Stomach (tissue), 9 donors: ENCODE results near the gene IFNGR1. TPM values are rescaled to one million over a fixed set of nuclear protein-coding genes. Genes with fewer than 3 reads are reported as not detected.

Source experiments
- DNase-seq, 2 donors: peaks; one replicate each; pipeline versions ENCODE4 v3.0.0 to v3.0.0-alpha.2; 2013 to 2019
- H3K27ac ChIP-seq, 5 donors: fragments of 200-600 bp in 4 of 5; sonication (generic) in 4 of 5; one replicate each; pipeline ENCODE4 v1.5.1; 2013 to 2019; ENCODE audit warnings: mild to moderate bottlenecking in 1 of 5, moderate library complexity in 1 of 5
- H3K27me3 ChIP-seq, 3 donors: fragments of 200-600 bp; sonication (generic); one replicate each; pipeline ENCODE4 v1.5.1; 2017 to 2019; ENCODE audit warnings: mixed run types in 1 of 3
- H3K36me3 ChIP-seq, 4 donors: fragments of 200-600 bp; sonication (generic); 1 replicate in 3 of 4; 2 replicates in 1 of 4; pipeline ENCODE4 v1.5.1; 2016 to 2019
- H3K4me1 ChIP-seq, 4 donors: fragments of 200-600 bp; sonication (generic); one replicate each; pipeline ENCODE4 v1.5.1; 2016 to 2019
- H3K4me3 ChIP-seq, 4 donors: fragments of 200-600 bp; sonication (generic) in 3 of 4; one replicate each; pipeline ENCODE4 v1.5.1; 2016 to 2019; ENCODE audit warnings: mild to moderate bottlenecking in 1 of 4
- H3K9me3 ChIP-seq, 4 donors: fragments of 200-600 bp; sonication (generic); one replicate each; pipeline ENCODE4 v1.5.1; 2016 to 2019
- EP300 ChIP-seq: sonication (generic); formaldehyde crosslinking; IDR thresholded peaks from one replicate; pipeline ENCODE4 v1.6.1; 2017; ENCODE audit warnings: antibody characterized with exemption
- POLR2A ChIP-seq, 4 donors: fragments of 450-650 bp; IDR thresholded peaks; one replicate each; pipeline ENCODE4 v1.6.1; 2016; ENCODE audit warnings: antibody characterized with exemption in 4 of 4, control low read depth in 2 of 4, mild to moderate bottlenecking in 1 of 4, moderate library complexity in 1 of 4
- POLR2AphosphoS5 ChIP-seq, 3 donors: sonication (generic); formaldehyde crosslinking; IDR thresholded peaks; one replicate each; pipeline ENCODE4 v1.6.1; 2016; ENCODE audit warnings: antibody characterized with exemption in 3 of 3
- WGBS, 5 donors: extraction: QIAGEN DNeasy Blood & Tissue Kit in 3 of 5; methylation state at CpG; one replicate each; pipeline versions ENCODE4 v1.1.5 to v1.1.7; 2013 to 2018; 5-methylcytosine and 5-hydroxymethylcytosine counted together
- intact Hi-C: fragments of 100-400 bp; cut with DNase I; formaldehyde crosslinking; loops from one replicate; pipeline ENCODE4 v1.15.1; 2023; ENCODE audit warnings: low total_unique reads
- polyA plus RNA-seq, 3 donors: library from polyadenylated mRNA; stranded (reverse); fragments of 200-250 nt; gene quantifications; one replicate each; pipeline ENCODE4 v1.2.3, GENCODE V29; 2013
- total RNA-seq, 5 donors: library from RNA; depleted of rRNA; stranded (reverse); fragments of >200 nt; gene quantifications; one replicate each; pipeline versions ENCODE4 v1.1.0 to v1.2.3, GENCODE V29; 2014 to 2016
- TF ChIP-seq, protein P1 (sequence below), 7 experiments: fragments of 450-650 bp in 4 of 7; fragments of 200-600 bp in 3 of 7; sonication (generic) in 3 of 7; IDR thresholded peaks; one replicate each; pipeline ENCODE4 v1.5.1; 2016 to 2019; ENCODE audit warnings: antibody characterized with exemption in 7 of 7, control low read depth in 2 of 7, mild to moderate bottlenecking in 1 of 7
- donor health status: healthy with polysubstance abuse.
- donor health status: Bipolar disorder and iron deficiency.
- donor health status: healthy.

Gene IFNGR1
- total and polyA plus RNA-seq, 8 donors, result 1.2 to 122 (median 30.0) TPM

DNA sequence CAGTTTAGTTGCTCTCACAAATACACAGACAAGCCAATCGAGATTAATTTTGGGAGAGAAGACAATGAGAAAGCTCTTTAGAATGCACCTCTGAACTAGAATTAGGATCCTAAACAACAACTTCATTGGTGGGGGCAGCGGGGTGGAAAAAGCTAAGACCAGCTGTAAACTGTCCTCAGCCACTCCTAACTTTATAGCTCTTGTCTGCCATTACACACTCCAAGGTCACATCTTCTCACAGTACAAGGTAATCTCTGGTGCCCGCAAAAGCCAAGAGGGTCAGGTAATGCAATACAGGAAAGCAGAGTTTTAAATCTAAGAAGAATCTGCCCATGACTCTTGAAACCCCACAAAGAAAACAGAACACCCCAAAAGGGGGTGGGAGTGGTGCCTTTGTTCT, 27.9 kb downstream of the IFNGR1 start:
- 70 to 84% (median 79%) methylated on average over 3 of the region's 3 CpGs for WGBS, 5 donors
- Histone ChIP-seq H3K36me3 (no peaks in the 10 kb centered on the region), H3K9me3 (peaks cover 0 to 15% (median 3%) of the 10 kb centered on the region in 4 donors), H3K4me3 (no peak overlapping the region), H3K27me3 (no peaks in the 10 kb centered on the region), H3K27ac (no peak overlapping the region), H3K4me1 (no peaks in the 10 kb centered on the region)
- TF ChIP-seq POLR2AphosphoS5 (IDR thresholded peaks at IDR 0.05) (no peak), POLR2A (IDR thresholded peaks at IDR 0.05) (no peak), EP300 (no peak)
- TF ChIP-seq, protein P1, sequence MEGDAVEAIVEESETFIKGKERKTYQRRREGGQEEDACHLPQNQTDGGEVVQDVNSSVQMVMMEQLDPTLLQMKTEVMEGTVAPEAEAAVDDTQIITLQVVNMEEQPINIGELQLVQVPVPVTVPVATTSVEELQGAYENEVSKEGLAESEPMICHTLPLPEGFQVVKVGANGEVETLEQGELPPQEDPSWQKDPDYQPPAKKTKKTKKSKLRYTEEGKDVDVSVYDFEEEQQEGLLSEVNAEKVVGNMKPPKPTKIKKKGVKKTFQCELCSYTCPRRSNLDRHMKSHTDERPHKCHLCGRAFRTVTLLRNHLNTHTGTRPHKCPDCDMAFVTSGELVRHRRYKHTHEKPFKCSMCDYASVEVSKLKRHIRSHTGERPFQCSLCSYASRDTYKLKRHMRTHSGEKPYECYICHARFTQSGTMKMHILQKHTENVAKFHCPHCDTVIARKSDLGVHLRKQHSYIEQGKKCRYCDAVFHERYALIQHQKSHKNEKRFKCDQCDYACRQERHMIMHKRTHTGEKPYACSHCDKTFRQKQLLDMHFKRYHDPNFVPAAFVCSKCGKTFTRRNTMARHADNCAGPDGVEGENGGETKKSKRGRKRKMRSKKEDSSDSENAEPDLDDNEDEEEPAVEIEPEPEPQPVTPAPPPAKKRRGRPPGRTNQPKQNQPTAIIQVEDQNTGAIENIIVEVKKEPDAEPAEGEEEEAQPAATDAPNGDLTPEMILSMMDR (IDR thresholded peaks at IDR 0.05), result no peak
- no peak for DNase-seq
- intact Hi-C loops, result no loop called here

GRCh38 chr6:137190583-137191094, 28.5 kb downstream of the IFNGR1 start:
- H3K4me3 ChIP-seq, result no peak overlapping the region
- H3K9me3 ChIP-seq, result peaks cover 0 to 20% (median 6%) of the 10 kb centered on the region in 4 donors
- no peaks in the 10 kb centered on the region for H3K4me1 ChIP-seq
- 52 to 84% (median 71%) methylated on average over 5 of the region's 5 CpGs for WGBS, 5 donors
- peak overlapping the region in 1 of 5 donors; percentile 50 for H3K27ac ChIP-seq
- intact Hi-C loops, result no loop called here
- TF ChIP-seq, protein P1 (IDR thresholded peaks at IDR 0.05), result no peak
- TF ChIP-seq EP300 (no peak), POLR2A (IDR thresholded peaks at IDR 0.05) (no peak), POLR2AphosphoS5 (IDR thresholded peaks at IDR 0.05) (no peak)
- H3K27me3 ChIP-seq, result no peaks in the 10 kb centered on the region
- peak in 1 of 2 donors; percentile 37 for DNase-seq
- H3K36me3 ChIP-seq, result no peaks in the 10 kb centered on the region

DNA sequence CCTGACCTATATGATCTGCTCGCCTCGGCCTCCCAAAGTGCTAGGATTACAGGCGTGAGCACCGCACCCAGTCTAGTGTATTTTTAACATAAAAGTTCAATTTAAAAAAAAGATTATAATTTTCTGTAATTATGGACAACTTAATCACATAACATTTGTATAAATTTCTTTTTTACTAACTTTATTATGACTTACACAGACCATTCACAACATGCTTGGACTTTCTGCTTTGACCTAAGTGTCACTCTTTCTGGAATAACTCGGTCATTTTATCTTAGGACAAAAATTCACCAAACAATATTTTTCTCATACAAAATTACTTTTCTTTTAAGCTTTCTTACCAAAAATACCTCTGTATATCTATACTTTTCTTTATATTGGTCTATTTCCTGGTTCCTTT, 30.3 kb downstream of the IFNGR1 start:
- WGBS, 5 donors, result 89 to 96% (median 92%) methylated on average over 5 of the region's 5 CpGs
- no peak overlapping the region for H3K4me3 ChIP-seq
- TF ChIP-seq, protein P1 (IDR thresholded peaks at IDR 0.05), result no peak
- no peak for TF ChIP-seq POLR2A (IDR thresholded peaks at IDR 0.05)
- TF ChIP-seq EP300, result no peak
- no peak for TF ChIP-seq POLR2AphosphoS5 (IDR thresholded peaks at IDR 0.05)
- intact Hi-C loops, result no loop called here
- H3K9me3 ChIP-seq, result peaks cover 0 to 38% (median 24%) of the 10 kb centered on the region in 4 donors
- no peaks in the 10 kb centered on the region for H3K27me3 ChIP-seq
- no peaks in the 10 kb centered on the region for H3K36me3 ChIP-seq
- H3K4me1 ChIP-seq, result no peaks in the 10 kb centered on the region
- H3K27ac ChIP-seq, result no peak overlapping the region
- DNase-seq, result no peak

DNA sequence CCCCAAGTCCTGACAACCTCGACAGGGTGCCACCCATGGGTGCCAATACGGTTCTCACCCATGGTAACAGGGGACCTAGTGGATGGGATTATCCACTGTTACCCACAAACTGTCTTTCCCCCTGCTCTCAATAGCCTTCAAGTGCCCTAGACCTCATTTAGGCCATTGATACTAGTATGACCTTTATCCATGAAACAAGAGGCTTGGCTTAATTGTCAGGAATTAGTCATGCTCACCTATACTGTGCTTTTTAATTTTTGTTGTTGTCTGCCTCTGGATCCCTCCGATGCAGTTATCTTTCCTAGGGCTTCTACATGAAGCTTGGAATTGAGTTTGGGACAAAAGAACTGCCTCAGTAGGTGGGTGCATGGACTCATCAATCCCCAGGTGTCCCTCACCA, 33.9 kb downstream of the IFNGR1 start:
- intact Hi-C loops, result no loop called here
- Histone ChIP-seq H3K27me3 (no peaks in the 10 kb centered on the region), H3K36me3 (no peaks in the 10 kb centered on the region), H3K4me3 (no peak overlapping the region), H3K9me3 (peaks cover 0 to 69% (median 48%) of the 10 kb centered on the region in 4 donors), H3K4me1 (no peaks in the 10 kb centered on the region), H3K27ac (no peak overlapping the region)
- DNase-seq, result no peak
- WGBS, 5 donors, result 82 to 94% (median 91%) methylated on average over 3 of the region's 3 CpGs
- TF ChIP-seq EP300 (no peak), POLR2AphosphoS5 (IDR thresholded peaks at IDR 0.05) (no peak), POLR2A (IDR thresholded peaks at IDR 0.05) (no peak)
- TF ChIP-seq, protein P1 (IDR thresholded peaks at IDR 0.05), result no peak
